ENCODE data around the gene ZBTB44.

DNA sequence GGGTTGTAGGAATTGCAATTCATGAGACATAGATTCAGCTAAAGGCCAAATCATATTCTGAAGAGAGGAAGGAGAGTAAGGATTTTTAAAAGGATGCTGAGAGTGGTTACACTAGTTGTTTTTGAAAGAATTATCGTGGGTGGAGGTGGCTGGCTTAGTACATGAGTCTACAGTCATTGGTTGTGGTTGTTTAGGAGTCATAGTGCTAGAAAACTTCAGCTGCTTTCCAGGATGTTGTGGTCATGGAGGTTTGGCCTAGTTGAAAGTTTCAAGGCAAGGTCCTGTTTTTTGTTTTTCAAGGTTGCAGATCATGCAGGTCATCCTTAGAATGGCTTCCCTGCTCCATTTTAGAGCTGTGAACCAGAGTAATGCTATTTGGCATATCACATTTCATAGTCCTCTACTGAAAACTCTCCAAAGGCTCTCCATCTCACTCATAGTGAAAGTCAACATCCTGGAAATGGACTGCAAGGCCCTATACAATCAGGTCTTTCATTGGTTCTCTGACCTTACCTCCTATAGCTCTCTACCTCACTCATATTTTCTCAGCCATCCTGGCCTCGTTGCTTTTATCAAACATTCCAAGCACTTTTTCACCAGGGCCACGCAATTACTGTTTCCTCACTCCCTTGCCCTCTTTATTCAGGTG lies 26.1 kb upstream of the ZBTB44 start:
- TF ChIP-seq SIN3A (IDR thresholded peaks at IDR 0.05; ENCODE audit: borderline replicate concordance, low read depth, low read length) (no peak), POLR2AphosphoS5 (IDR thresholded peaks at IDR 0.05; ENCODE audit: low read depth, low read length) (no peak), EP300 (IDR thresholded peaks at IDR 0.05; ENCODE audit: borderline replicate concordance in 1 of 2, low read depth in 1 of 2, low read length in 1 of 2) (no peak), RFX5 (IDR thresholded peaks at IDR 0.05; ENCODE audit: low read length) (no peak), GABPA (IDR thresholded peaks at IDR 0.05; ENCODE audit: low read depth) (no peak)
- TF ChIP-seq, protein P1, sequence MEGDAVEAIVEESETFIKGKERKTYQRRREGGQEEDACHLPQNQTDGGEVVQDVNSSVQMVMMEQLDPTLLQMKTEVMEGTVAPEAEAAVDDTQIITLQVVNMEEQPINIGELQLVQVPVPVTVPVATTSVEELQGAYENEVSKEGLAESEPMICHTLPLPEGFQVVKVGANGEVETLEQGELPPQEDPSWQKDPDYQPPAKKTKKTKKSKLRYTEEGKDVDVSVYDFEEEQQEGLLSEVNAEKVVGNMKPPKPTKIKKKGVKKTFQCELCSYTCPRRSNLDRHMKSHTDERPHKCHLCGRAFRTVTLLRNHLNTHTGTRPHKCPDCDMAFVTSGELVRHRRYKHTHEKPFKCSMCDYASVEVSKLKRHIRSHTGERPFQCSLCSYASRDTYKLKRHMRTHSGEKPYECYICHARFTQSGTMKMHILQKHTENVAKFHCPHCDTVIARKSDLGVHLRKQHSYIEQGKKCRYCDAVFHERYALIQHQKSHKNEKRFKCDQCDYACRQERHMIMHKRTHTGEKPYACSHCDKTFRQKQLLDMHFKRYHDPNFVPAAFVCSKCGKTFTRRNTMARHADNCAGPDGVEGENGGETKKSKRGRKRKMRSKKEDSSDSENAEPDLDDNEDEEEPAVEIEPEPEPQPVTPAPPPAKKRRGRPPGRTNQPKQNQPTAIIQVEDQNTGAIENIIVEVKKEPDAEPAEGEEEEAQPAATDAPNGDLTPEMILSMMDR (IDR thresholded peaks at IDR 0.05): no peak

All from SK-N-SH (cell line).